RPMI7951 (cell line): Measurements from ENCODE around the gene TSGA10. TPM values are rescaled to one million over a fixed set of nuclear protein-coding genes. Genes with fewer than 3 reads are reported as not detected.
"Not testable (repeated sequence)": the region's sequence is repeated elsewhere in the genome, so short reads cannot be mapped to it uniquely, and the experiment has no call there.

Source experiments
- DNase-seq: peaks from one replicate; pipeline ENCODE4 v3.0.0-alpha.2; 2012; ENCODE audit warnings: low read depth
- total RNA-seq: library from RNA; depleted of rRNA; stranded (reverse); fragments of >200 nt; shearing (Covaris generic); gene quantifications from 2 replicates; pipeline ENCODE4 v1.2.3, GENCODE V29; 2014

The TSGA10 gene
- total RNA-seq, 1 experiment from 2014 or later = 3.6 TPM

- DNase-seq = no peak
Observed at GRCh38 chr2:99153921-99154604, 679 bp downstream of the TSGA10 start.

GRCh38 chr2:99152199-99152895 lies 2.4 kb downstream of the TSGA10 start:
- DNase-seq = no peak

GRCh38 chr2:99150706-99151105 lies 4.0 kb downstream of the TSGA10 start:
- no peak for DNase-seq

GRCh38 chr2:99141110-99142108 lies 13.3 kb downstream of the TSGA10 start, which contains the start of gene C2orf15:
C2orf15 (plus strand) TSS chr2:99141707; CDS start chr2:99150559, 8,852 bp downstream.
- peak; percentile 87 for DNase-seq

GRCh38 chr2:99140860-99141109 lies 14.0 kb downstream of the TSGA10 start:
- DNase-seq = peak; percentile 54

- no peak for DNase-seq
Observed at GRCh38 chr2:99140056-99140859, 14.5 kb downstream of the TSGA10 start.

- DNase-seq = no peak
Observed at GRCh38 chr2:99139003-99139402, 15.7 kb downstream of the TSGA10 start.

GRCh38 chr2:99135044-99135556 lies 19.6 kb downstream of the TSGA10 start:
- DNase-seq = not testable (repeated sequence)

GRCh38 chr2:99127981-99128380 lies 26.8 kb downstream of the TSGA10 start:
- DNase-seq = no peak

GRCh38 chr2:99112617-99113016 lies 42.1 kb downstream of the TSGA10 start:
- DNase-seq = no peak

GRCh38 chr2:99111945-99112344 lies 42.8 kb downstream of the TSGA10 start:
- DNase-seq = no peak

GRCh38 chr2:99111236-99111635 lies 43.5 kb downstream of the TSGA10 start:
- no peak for DNase-seq

- no peak for DNase-seq
Observed at GRCh38 chr2:99106913-99107312, 47.8 kb downstream of the TSGA10 start.

GRCh38 chr2:99104006-99104405 lies 50.7 kb downstream of the TSGA10 start:
- no peak for DNase-seq

GRCh38 chr2:99101697-99102096 lies 53.0 kb downstream of the TSGA10 start:
- peak; percentile 64 for DNase-seq

GRCh38 chr2:99096728-99097127 lies 58.0 kb downstream of the TSGA10 start:
- no peak for DNase-seq

- DNase-seq = no peak
Observed at GRCh38 chr2:99088017-99088416, 66.7 kb downstream of the TSGA10 start.

- no peak for DNase-seq
Observed at GRCh38 chr2:99086385-99086784, 68.4 kb downstream of the TSGA10 start.

- peak; percentile 36 for DNase-seq
Observed at GRCh38 chr2:99085421-99085820, 69.3 kb downstream of the TSGA10 start.

GRCh38 chr2:99084256-99084655 lies 70.5 kb downstream of the TSGA10 start:
- peak; percentile 10 for DNase-seq

GRCh38 chr2:99081891-99082290 lies 72.9 kb downstream of the TSGA10 start:
- no peak for DNase-seq
